Heart left ventricle (tissue), 16 donors: Measurements from ENCODE around the gene CITED2. TPM values are rescaled to one million over a fixed set of nuclear protein-coding genes. Genes with fewer than 3 reads are reported as not detected.
"Not testable (repeated sequence)": the region's sequence is repeated elsewhere in the genome, so short reads cannot be mapped to it uniquely, and the experiment has no call there.

Experiments
- ATAC-seq, 4 donors: fragments of 200-7000 bp; cut with Tn5 transposase; one replicate each; pipeline ENCODE4 v1.9.1; 2020 to 2022; ENCODE audit warnings: moderate library complexity in 4 of 4, mild to moderate bottlenecking in 3 of 4, moderate number of reproducible peaks in 1 of 4
- DNase-seq, 5 donors: peaks; one replicate each; pipeline ENCODE4 v3.0.0-alpha.2; 2020
- H3K27ac ChIP-seq, 12 donors: fragments of 200-600 bp; sonication (generic) in 4 of 12; one replicate each; pipeline versions ENCODE4 v1.5.0 to v1.8.0; 2016 to 2022; ENCODE audit warnings: mild to moderate bottlenecking in 2 of 12
- H3K27me3 ChIP-seq, 9 donors: fragments of 200-600 bp; sonication (generic) in 2 of 9; one replicate each; pipeline versions ENCODE4 v1.5.1 to v1.8.0; 2016 to 2022; ENCODE audit warnings: mild to moderate bottlenecking in 3 of 9
- H3K36me3 ChIP-seq, 9 donors: fragments of 200-600 bp; sonication (generic) in 2 of 9; one replicate each; pipeline versions ENCODE4 v1.5.0 to v1.8.0; 2018 to 2022; ENCODE audit warnings: mild to moderate bottlenecking in 2 of 9
- H3K4me1 ChIP-seq, 12 donors: fragments of 200-600 bp; sonication (generic) in 4 of 12; one replicate each; pipeline versions ENCODE4 v1.5.0 to v1.8.0; 2016 to 2022; ENCODE audit warnings: mild to moderate bottlenecking in 3 of 12
- H3K4me3 ChIP-seq, 12 donors: fragments of 200-600 bp; sonication (generic) in 4 of 12; one replicate each; pipeline versions ENCODE4 v1.5.0 to v1.8.0; 2017 to 2022; ENCODE audit warnings: mild to moderate bottlenecking in 9 of 12, moderate library complexity in 4 of 12
- H3K9me3 ChIP-seq, 12 donors: fragments of 200-600 bp; sonication (generic) in 4 of 12; one replicate each; pipeline versions ENCODE4 v1.5.0 to v1.8.0; 2016 to 2022; ENCODE audit warnings: mild to moderate bottlenecking in 1 of 12
- CTCF ChIP-seq, 12 donors: fragments of 200-600 bp; sonication (generic) in 4 of 12; IDR thresholded peaks; one replicate each; pipeline versions ENCODE4 v1.5.0 to v1.8.0; 2018 to 2022; ENCODE audit warnings: antibody characterized with exemption in 12 of 12, mild to moderate bottlenecking in 5 of 12
- POLR2A ChIP-seq, 2 donors: fragments of 450-650 bp; IDR thresholded peaks; one replicate each; pipeline ENCODE4 v1.6.1; 2017; ENCODE audit warnings: antibody characterized with exemption in 2 of 2, mild to moderate bottlenecking in 2 of 2, moderate library complexity in 2 of 2
- WGBS, 4 donors: extraction: QIAGEN DNeasy Blood & Tissue Kit in 2 of 4; methylation state at CpG; one replicate each; pipeline versions ENCODE4 v1.1.5 to v1.1.7; 2013 to 2018; 5-methylcytosine and 5-hydroxymethylcytosine counted together
- intact Hi-C, 10 donors: fragments of 100-400 bp; cut with DNase I; formaldehyde crosslinking; loops; one replicate each; pipeline versions ENCODE4 v1.11.1 to v1.14.2; 2022
- polyA plus RNA-seq, 2 donors: library from polyadenylated mRNA; stranded (reverse); fragments of 200-250 nt; gene quantifications; one replicate each; pipeline ENCODE4 v1.2.3, GENCODE V29; 2013
- total RNA-seq, 9 donors: library from RNA; depleted of rRNA in 2 of 9; stranded (reverse); fragments of >200 nt in 2 of 9; fragmentation: NEBNext Ultra II Directional in 3 of 9; extraction: Animal tissue kit (Norgen Biotek cat#: 25700) in 3 of 9; gene quantifications; one replicate each; pipeline versions ENCODE4 v1.1.0 to v1.2.4, GENCODE V29; 2016 to 2023
- donor health status: ischemic (EF 13 %, LVEDD 7.1; RV severe dilation, severe dysfunction).
- donor health status: healthy with polysubstance abuse.
- donor health status: DM: no; HTN: yes; CAD: no.
- donor health status: DM: no; HTN: no; CAD: no.
- donor health status: ischemic (EF 25% LVEDD 6.9; RV normal size, moderate dysfunction).
- donor health status: ischemic (EF 25% LVEDD 5.7; RV mildly dilated, moderate dysfunction).
- donor health status: healthy.
- donor health status: DM: yes; HTN: yes; CAD: no.
- donor health status: ischemic (EF 35%, LVEDD 5.7; RV mildly dilated, moderate dysfunction).
- donor health status: nonischemic (EF 11% LVEDD 7.7; RV severe dilation, severe dysfunction).
- donor health status: DM: yes; HTN: yes; CAD: no.
- donor health status: PGD.
- donor health status: ischemic (EF 29% LVEDD 5.4; RV normal size, mild dysfunction).
- donor health status: nonischemic (EF 23%, LVEDD 6.1; RV moderate dilation, normal function).

CITED2 gene
- total and polyA plus RNA-seq, 11 donors: 13.0 to 233 (median 149) TPM

- Histone ChIP-seq H3K9me3 (no peaks in the 10 kb centered on the region), H3K27ac (no peak overlapping the region), H3K4me3 (no peak overlapping the region), H3K27me3 (no peaks in the 10 kb centered on the region), H3K4me1 (peaks cover 0 to 20% (median 0%) of the 10 kb centered on the region in 12 donors), H3K36me3 (no peaks in the 10 kb centered on the region)
- TF ChIP-seq CTCF (IDR thresholded peaks at IDR 0.05) (no peak), POLR2A (IDR thresholded peaks at IDR 0.05) (no peak)
- ATAC-seq (no peak), DNase-seq (no peak)
- intact Hi-C loops: no loop called here
- WGBS, 4 donors: 75 to 82% (median 78%) methylated on average over 5 of the region's 5 CpGs
These were observed 44.2 kb upstream of the CITED2 start for GRCh38 chr6:139418481-139419132.

GRCh38 chr6:139416146-139416545, 41.7 kb upstream of the CITED2 start:
- WGBS, 4 donors: 21 to 47% (median 30%) methylated on average over 2 of the region's 2 CpGs
- ATAC-seq (no peak), DNase-seq (no peak)
- intact Hi-C loops: no loop called here
- H3K4me1 ChIP-seq: peaks cover 0 to 7% (median 0%) of the 10 kb centered on the region in 12 donors
- H3K27me3 ChIP-seq: no peaks in the 10 kb centered on the region
- H3K9me3 ChIP-seq: peaks cover 0 to 4% (median 0%) of the 10 kb centered on the region in 12 donors
- no peak overlapping the region for H3K4me3 ChIP-seq
- H3K27ac ChIP-seq: no peak overlapping the region
- H3K36me3 ChIP-seq: no peaks in the 10 kb centered on the region
- no peak for TF ChIP-seq CTCF (IDR thresholded peaks at IDR 0.05)
- no peak for TF ChIP-seq POLR2A (IDR thresholded peaks at IDR 0.05)

- DNase-seq (no peak), ATAC-seq (no peak)
- 80 to 84% (median 84%) methylated on average over 3 of the region's 3 CpGs for whole genome bisulfite sequencing, 4 donors
- Histone ChIP-seq H3K27me3 (no peaks in the 10 kb centered on the region), H3K4me1 (peaks cover 0 to 7% (median 0%) of the 10 kb centered on the region in 12 donors), H3K27ac (no peak overlapping the region), H3K4me3 (no peak overlapping the region), H3K9me3 (peaks cover 0 to 4% (median 0%) of the 10 kb centered on the region in 12 donors), H3K36me3 (no peaks in the 10 kb centered on the region)
- TF ChIP-seq CTCF (IDR thresholded peaks at IDR 0.05): no peak
- no peak for TF ChIP-seq POLR2A (IDR thresholded peaks at IDR 0.05)
- intact Hi-C loops: no loop called here
These were observed 40.9 kb upstream of the CITED2 start for GRCh38 chr6:139415365-139415764.

GRCh38 chr6:139412103-139412502, 37.7 kb upstream of the CITED2 start:
- DNase-seq, ATAC-seq, H3K4me1 ChIP-seq, H3K27me3 ChIP-seq, intact Hi-C loops, H3K27ac ChIP-seq, H3K36me3 ChIP-seq, H3K4me3 ChIP-seq, H3K9me3 ChIP-seq: not testable (repeated sequence)
- 97 to 100% (median 100%) methylated on average over 1 of the region's 1 CpG for WGBS, 4 donors

GRCh38 chr6:139409026-139409425, 34.6 kb upstream of the CITED2 start:
- WGBS, 4 donors: 83 to 92% (median 89%) methylated on average over 4 of the region's 4 CpGs
- intact Hi-C loops: no loop called here
- no peak for ATAC-seq
- Histone ChIP-seq H3K4me3 (no peak overlapping the region), H3K27me3 (no peaks in the 10 kb centered on the region), H3K36me3 (no peaks in the 10 kb centered on the region), H3K27ac (no peak overlapping the region), H3K9me3 (peaks cover 0 to 4% (median 0%) of the 10 kb centered on the region in 12 donors), H3K4me1 (peaks cover 0 to 6% (median 0%) of the 10 kb centered on the region in 12 donors)
- TF ChIP-seq POLR2A (IDR thresholded peaks at IDR 0.05) (no peak), CTCF (IDR thresholded peaks at IDR 0.05) (no peak)
- no peak for DNase-seq
